ENCODE data around the gene KLHL26.
A peak's percentile ranks its signal among the peaks of the same experiment; 100 is the strongest.
"Not testable (repeated sequence)": the region's sequence is repeated elsewhere in the genome, so short reads cannot be mapped to it uniquely, and the experiment has no call there.

KLHL26 gene, protein sequence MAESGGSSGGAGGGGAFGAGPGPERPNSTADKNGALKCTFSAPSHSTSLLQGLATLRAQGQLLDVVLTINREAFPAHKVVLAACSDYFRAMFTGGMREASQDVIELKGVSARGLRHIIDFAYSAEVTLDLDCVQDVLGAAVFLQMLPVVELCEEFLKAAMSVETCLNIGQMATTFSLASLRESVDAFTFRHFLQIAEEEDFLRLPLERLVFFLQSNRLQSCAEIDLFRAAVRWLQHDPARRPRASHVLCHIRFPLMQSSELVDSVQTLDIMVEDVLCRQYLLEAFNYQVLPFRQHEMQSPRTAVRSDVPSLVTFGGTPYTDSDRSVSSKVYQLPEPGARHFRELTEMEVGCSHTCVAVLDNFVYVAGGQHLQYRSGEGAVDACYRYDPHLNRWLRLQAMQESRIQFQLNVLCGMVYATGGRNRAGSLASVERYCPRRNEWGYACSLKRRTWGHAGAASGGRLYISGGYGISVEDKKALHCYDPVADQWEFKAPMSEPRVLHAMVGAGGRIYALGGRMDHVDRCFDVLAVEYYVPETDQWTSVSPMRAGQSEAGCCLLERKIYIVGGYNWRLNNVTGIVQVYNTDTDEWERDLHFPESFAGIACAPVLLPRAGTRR

DNA sequence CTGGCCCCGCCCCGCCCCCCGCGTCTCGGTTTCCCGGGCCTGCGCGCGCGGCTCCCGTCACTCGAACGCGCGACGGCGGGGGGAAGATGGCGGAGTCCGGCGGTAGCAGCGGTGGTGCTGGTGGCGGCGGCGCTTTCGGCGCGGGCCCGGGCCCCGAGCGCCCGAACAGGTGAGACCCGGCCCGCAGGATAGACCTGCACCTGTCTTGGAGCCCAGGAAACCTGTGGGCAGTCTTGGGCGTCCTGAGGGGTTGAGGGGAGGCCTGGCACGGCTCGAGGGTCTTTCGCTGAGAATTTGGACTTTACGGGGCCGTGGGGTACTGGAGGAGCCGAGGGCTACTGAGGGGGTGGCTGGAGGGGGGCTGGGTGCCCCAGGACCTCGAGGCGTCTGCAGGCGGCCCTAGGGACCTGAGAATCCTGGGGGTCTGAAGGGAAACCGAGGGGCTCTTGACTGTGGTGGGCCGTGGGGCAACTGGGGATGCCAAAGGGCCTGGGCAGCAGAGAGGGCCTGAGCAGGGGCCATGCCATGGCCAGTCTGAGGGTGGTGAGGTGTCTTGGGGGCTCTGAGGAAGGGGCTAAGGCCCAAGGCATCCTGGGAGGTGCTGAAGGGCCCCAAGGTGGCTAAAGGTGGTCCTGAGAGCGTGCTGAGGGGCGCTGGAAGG, at the start of gene KLHL26:
KLHL26 (plus strand) TSS at position 60 of the 661 bp plus-strand sequence; CDS start at position 87, 27 bp downstream.
- no peak for DNase-seq

DNA sequence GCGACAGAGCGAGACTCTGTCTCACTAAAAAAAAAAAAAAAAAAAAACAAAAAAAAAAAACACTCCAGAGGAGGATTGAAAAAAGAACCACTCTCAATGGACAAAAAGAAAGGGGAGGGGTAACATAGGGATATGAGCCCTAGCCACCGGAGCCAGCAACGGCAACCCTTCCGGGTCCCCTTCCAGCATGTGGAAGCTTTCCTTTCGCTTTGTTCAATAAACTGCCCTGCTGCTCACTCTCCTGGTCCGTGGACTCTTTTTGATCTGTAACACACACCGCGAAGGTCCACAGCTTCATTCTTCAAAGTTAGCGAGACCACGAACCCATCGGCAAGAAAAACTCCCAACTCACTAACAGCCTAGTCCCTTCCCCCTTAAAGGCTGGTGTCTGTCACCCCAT, 49.3 kb upstream of the KLHL26 start:
- DNase-seq: no peak

GRCh38 chr19:18587962-18588610, 48.7 kb upstream of the KLHL26 start:
- DNase-seq: no peak

DNA sequence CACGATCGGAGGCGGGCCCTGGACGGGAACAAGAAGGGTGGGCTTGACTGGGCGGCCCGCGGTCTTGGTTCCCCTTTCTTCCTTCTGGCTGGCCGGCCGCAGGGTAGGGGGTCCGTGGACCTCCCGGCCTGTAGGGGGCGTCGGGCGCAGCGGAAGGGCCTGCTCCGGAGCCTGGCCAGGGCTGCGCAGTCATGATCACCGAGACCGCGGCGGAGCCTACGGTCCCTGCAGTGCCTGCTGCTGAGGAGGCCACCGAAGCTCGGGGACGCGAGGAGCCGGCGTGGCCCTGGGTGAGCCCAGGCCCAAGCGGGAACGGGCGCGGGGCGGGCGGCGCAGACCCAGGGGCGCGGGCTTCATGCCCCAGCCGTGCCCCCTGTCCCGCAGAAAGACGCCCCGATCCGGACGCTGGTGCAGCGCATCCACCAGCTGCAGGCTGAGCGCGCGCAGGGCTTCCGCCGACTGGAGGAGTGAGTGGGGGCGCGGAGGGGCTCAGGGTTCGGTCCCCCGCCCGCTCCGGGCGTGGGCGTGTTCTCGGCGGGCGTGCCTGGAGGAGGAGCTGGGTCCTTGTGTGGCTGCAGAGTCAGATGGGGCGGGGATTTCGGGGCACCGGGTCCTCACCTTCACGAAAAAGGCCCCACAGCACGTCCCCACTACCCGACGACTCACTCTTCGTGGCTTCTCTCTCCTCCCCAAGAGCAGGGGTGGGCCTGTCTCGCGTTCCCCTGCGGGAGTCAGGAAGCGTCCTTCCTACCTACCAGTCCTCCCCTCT, 48.0 kb upstream of the KLHL26 start, which contains the start of gene REX1BD:
REX1BD (plus strand) TSS at position 188 of the 769 bp plus-strand sequence; CDS start at position 192, 4 bp downstream.
- peak; percentile 94 for DNase-seq

DNA sequence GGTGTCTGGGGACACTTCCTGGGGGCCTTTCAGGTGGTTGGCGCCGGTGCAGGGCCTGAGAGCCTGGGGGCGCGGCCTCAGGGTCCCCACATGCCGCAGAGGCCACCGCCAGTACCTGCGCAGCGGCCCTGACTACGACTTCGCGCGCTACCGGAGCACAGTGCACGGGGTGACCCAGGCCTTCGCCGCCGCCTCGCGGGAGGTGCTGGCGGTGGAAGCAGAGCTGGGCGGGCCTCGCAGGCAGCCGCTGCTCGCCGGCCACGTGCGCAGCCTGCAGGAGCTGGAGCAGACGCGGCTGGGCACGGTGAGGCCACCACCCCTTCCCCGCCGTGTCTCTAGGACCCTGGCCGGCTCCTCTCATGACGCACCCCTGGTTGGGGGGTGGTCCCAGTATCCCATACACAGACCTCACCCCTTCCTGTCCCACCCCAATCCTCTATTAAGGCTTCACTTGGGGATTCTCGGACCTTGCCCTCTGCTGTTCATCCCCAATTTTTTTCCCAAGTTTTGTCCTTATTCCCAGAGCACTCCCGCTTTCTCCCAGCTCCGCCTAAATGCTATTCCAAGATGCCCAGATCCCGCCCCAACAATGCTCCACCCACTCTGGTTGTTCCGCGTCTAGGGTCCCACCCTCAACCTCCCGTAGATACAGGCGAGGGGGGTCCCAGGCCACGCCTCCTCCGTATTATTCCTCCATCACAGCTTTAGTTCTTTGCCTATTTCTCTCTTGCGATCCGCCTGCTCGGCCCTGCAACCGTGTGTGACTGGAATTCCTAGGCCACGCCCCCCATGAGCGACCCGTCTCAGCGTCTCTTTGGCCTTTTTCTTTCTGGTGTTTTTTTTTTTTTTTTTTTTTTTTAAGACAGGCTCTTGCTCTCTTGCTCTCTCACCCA, 47.2 kb upstream of the KLHL26 start:
- peak; percentile 89 for DNase-seq

DNA sequence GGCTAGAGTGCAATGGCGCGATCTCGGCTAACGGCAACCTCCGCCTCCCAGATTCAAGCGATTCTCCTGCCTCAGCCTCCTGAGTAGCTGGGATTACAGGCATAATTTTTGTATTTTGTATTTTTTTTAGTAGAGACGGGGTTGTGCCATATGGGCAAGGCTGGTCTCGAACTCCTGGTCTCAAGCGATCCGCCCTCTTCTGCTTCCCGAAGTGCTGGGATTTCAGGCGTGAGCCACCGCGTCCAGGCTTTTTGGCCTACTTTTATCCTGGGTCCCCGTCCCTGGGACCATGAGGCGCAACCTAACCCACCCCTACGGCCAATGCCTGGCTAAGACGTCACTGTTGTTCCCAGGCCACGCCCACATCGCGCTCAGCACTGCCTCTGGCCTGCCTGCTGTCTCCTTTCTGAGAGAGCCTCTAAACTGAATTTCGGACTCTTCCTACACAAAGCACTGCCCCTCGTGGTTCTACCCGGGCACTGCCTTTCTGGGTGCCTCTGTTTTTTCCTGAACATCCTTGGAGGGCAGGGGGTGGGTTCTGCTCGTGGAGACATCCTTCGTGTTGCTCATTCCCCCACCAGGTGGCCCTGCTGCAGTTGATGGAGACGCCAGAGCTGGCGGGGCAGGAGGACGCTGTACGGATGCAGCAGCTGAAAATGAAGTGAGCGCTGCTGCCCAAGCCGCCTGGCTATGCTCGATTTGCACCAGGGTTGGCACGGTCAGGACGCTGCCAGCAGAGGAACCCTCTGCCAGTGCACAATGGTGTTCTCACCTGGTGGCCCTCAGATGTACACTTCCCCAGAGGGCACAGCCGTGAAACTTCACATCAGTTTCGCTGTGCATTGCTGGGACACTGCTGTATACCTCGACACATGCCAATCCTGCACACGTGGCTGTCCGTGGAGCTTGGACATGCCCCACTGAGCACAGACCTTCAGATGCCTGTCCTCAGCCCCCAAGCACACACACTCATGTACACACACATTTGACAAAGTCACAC, 46.3 kb upstream of the KLHL26 start:
- peak; percentile 97 for DNase-seq

DNA sequence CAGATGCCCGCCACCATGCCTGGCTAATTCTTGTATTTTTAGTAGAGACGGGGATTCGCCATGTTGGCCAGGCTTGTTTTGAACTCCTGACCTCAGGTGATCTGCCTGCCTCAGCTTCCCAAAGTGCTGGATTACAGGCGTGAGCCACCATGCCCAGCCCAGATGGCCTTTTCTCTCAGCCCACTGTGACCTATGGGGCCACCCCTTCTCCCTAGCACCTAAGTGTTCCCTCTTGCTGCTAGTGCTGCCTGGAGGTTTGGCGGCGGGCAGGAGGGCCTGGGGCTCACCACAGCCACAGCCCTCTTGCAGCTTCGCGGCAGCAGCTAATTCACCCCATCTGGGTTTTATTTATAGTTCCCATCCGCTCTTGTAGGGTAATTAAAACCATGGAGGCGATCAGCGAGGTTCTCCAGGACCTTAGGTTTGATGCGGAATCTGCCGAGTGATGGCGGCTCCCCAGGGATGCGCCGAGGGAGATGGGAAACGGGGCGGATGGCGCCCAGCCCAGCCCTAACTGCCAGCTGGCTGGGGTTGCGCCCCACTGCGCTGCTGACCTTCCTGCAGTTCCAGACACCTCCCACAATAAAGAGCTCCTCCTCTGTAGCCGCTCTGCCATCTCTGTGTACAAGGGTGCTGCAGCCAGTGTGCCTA, 45.0 kb upstream of the KLHL26 start:
- DNase-seq: peak; percentile 48

- not testable (repeated sequence) for DNase-seq
Measured at GRCh38 chr19:18592732-18593131, 44.1 kb upstream of the KLHL26 start.

DNA sequence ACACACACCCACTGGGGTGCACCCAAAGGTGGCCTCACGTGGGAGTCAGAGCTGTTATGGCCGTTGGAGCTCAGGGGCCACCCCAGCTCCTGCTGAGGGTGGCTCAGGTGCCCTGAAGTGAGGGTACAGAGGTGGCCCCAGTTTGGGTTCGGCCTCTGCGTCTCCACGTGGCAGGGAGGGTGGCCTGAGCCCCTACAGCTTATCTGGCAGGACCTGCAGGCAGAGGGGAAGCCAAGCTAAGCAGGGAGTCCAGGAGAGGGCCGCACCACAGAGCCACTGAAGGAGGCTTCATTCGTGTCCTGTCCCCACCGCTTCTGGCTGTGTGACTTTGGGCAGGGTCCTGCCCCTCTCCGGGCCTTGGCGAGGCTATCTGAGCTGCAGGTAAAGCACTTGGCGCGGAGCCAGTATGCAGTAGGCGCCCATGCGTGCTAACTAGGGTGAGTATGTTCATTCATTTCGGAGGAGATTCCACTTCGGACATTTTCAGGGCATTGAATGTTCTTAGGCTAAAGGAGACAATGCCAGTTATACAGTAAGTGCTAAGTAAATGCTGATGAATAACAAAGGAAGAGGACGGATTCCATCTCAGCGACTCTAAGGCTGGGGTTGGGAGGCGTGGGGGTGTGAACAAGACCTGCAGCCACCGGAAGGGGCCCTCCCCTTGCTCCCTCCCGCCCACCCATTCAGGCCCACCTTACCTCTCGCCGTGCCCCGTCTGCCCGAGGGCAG, 43.3 kb upstream of the KLHL26 start:
- peak; percentile 19 for DNase-seq

GRCh38 chr19:18594096-18594823, 42.6 kb upstream of the KLHL26 start:
- DNase-seq: peak; percentile 93

- DNase-seq: no peak
Measured at GRCh38 chr19:18594824-18595373, 41.9 kb upstream of the KLHL26 start.

- no peak for DNase-seq
Measured at GRCh38 chr19:18595475-18595874, 41.4 kb upstream of the KLHL26 start.

DNA sequence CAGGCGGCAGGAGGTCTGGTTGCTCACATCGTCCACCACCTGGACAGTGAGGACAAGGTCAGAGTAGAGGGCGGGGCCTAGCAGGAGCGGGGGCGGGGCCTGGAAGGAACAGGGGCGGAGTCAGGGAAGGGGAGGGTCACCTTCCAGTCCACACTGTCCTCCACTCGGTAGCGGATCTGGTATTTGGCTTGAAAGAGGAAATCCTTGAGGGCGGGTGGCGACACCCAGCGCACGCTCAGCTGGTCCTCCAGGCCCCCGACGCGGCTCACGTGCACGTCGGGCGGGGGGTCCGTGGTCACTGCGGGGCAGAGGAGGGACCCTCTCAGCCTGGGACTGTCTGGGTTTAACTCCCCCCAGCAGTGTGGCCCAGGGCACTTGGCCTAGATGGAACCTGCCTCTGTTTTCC, 40.1 kb upstream of the KLHL26 start:
- peak; percentile 50 for DNase-seq

DNA sequence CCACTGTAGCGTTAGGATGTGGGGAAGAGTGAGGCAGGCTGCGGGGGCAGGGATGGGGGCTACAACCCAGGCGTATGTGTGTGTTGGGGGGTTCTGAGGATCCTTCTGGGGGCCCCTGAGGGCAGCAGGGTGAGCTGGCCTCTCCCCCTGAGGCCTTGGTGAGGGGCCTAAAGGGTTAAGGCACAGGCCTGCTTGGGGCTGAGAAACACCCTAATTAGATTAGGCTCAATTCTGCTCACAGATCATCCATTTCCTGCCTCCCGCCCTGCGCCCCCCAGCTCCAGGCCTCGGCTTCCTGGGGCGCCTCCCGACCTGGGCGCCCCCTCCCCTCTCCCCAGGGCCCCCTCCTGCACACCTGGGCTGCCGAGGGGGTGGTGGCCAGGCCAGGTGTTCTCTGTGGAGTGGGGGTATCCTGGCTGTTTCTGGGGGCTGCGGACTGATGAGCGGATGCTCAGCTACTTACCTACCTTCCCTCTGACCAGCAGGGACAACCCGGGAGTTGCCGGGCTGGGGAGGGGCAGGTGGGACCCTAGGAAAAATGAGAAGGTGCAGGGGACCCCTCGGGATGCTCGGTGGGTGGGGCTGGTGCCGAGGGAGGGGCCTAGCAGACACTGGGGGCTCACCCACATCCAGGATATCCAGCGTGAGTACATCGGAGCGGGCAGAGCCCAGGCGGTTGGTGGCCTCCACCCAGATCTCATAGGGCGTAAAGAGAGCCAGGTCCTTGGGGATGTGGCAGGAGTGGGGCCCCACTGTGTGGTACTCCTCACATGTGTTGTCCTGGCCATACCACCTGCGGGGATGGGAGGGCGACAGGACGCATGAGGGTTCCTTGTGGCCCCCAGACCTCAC, 38.8 kb upstream of the KLHL26 start:
- peak; percentile 41 for DNase-seq

DNA sequence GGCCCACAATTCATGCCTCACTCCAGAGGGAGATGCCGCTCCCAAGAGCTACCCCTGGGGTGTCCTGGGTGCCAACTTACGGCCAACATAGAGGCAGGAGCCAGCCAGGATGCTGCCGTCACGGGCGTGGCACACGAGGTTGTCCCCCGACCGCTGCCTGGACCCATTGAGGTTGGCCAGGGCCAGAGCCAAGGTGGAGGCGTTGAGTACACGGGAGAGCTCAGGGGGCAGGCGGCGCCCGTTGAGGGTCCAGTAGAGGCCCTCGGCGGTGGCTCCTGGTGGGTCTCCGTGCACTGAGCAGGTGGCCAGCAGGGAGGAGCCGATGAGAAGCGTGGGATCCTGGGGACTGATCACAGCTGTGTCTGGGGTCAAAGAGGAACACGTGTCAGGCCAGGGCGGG, 37.3 kb upstream of the KLHL26 start:
- no peak for DNase-seq

DNA sequence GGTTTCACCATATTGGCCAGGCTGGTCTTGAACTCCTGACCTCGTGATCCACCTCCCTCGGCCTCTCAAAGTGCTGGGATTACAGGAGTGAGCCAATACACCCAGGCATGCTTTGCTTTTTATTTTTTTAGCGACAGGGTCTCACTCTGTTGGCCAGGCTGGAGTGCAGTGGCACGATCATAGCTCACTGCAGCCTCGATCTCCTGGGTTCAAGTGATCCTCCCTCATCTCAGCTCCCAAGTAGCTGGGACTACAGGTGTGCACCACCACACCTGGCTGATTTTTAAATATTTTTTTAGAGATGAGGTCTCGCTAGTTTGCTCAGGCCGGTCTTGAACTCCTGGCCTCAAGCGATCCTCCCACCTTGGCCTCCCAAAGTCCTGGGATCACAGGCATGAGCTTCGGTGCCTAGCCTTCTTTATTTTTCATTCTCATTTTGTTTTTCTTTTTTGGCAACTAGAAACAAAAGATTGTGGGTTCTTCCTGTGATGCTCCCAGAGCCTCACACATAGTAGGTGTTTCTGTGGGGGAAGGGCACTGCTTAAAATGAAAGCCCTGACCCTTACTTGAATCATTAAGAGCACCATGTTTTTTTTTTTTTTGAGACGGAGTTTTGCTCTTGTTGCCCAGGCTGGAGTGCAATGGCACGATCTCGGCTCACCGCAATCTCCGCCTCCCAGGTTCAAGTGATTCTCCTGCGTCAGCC, 36.0 kb upstream of the KLHL26 start:
- not testable (repeated sequence) for DNase-seq
